RPMI7951 (cell line): ENCODE measurements around the gene TREM1. TPM values are rescaled to one million over a fixed set of nuclear protein-coding genes. Genes with fewer than 3 reads are reported as not detected.
"Not testable (repeated sequence)": the region's sequence is repeated elsewhere in the genome, so short reads cannot be mapped to it uniquely, and the experiment has no call there.

Source experiments
- DNase-seq: peaks from one replicate; pipeline ENCODE4 v3.0.0-alpha.2; 2012; ENCODE audit warnings: low read depth
- total RNA-seq: library from RNA; depleted of rRNA; stranded (reverse); fragments of >200 nt; shearing (Covaris generic); gene quantifications from 2 replicates; pipeline ENCODE4 v1.2.3, GENCODE V29; 2014

The TREM1 gene
- total RNA-seq, 1 experiment from 2014 or later = not detected

- DNase-seq = not testable (repeated sequence)
Observed at GRCh38 chr6:41297248-41297647, 10.8 kb upstream of the TREM1 start.

GRCh38 chr6:41294214-41294872 is 7.9 kb upstream of the TREM1 start:
- DNase-seq = peak; percentile 35

GRCh38 chr6:41291717-41292116 is 5.2 kb upstream of the TREM1 start:
- no peak for DNase-seq

- DNase-seq = no peak
Observed at GRCh38 chr6:41289815-41290214, 3.3 kb upstream of the TREM1 start.

- DNase-seq = no peak
Observed at GRCh38 chr6:41288754-41289129, 2.3 kb upstream of the TREM1 start.

GRCh38 chr6:41288030-41288753 is 1.7 kb upstream of the TREM1 start:
- DNase-seq = no peak

GRCh38 chr6:41284726-41285125 is 1.8 kb downstream of the TREM1 start:
- DNase-seq = peak; percentile 34

GRCh38 chr6:41283600-41283999 is 2.9 kb downstream of the TREM1 start:
- no peak for DNase-seq

GRCh38 chr6:41280381-41281057 is 6.0 kb downstream of the TREM1 start:
- no peak for DNase-seq

GRCh38 chr6:41278699-41279405 is 7.6 kb downstream of the TREM1 start:
- peak; percentile 58 for DNase-seq

GRCh38 chr6:41277605-41278004 is 8.9 kb downstream of the TREM1 start:
- DNase-seq = no peak

- DNase-seq = no peak
Observed at GRCh38 chr6:41275489-41275888, 11.0 kb downstream of the TREM1 start.

GRCh38 chr6:41274256-41274655 is 12.2 kb downstream of the TREM1 start:
- no peak for DNase-seq

- DNase-seq = no peak
Observed at GRCh38 chr6:41273714-41274113, 12.8 kb downstream of the TREM1 start.

- DNase-seq = no peak
Observed at GRCh38 chr6:41272591-41273240, 13.8 kb downstream of the TREM1 start.

- DNase-seq = no peak
Observed at GRCh38 chr6:41271901-41272395, 14.5 kb downstream of the TREM1 start.

- no peak for DNase-seq
Observed at GRCh38 chr6:41269716-41270115, 16.8 kb downstream of the TREM1 start.

GRCh38 chr6:41269166-41269565 is 17.3 kb downstream of the TREM1 start:
- no peak for DNase-seq

GRCh38 chr6:41268478-41268877 is 18.0 kb downstream of the TREM1 start:
- DNase-seq = no peak

GRCh38 chr6:41266541-41266940 is 19.9 kb downstream of the TREM1 start:
- no peak for DNase-seq

- DNase-seq = no peak
Observed at GRCh38 chr6:41263267-41263666, 23.2 kb downstream of the TREM1 start.

GRCh38 chr6:41262401-41262800 is 24.1 kb downstream of the TREM1 start:
- DNase-seq = no peak
